IMR-90 (cell line): ENCODE data around the gene SLC25A26. TPM values are rescaled to one million over a fixed set of nuclear protein-coding genes. Genes with fewer than 3 reads are reported as not detected.

ENCODE experiments used
- ATAC-seq: fragments of 200-7000 bp; cut with Tn5 transposase; 2 replicates; pipeline ENCODE4 v1.9.1; 2020; ENCODE audit warnings: low read depth, mild to moderate bottlenecking, moderate library complexity
- BruUV-seq: library from RNA; stranded (reverse); fragments of 400-500 nt; replicated peaks from 2 replicates; lab custom pipeline; 2021; lab: Mats Ljungman, UMichigan
- CTCF ChIA-PET: fragments of 300-600 bp; formaldehyde crosslinking; extraction: SDS; loops from one replicate; lab custom pipeline; 2021; ENCODE audit warnings: antibody characterized with exemption; lab: Yijun Ruan, JAX
- POLR2A ChIA-PET: fragments of 300-600 bp; sonication (Branson Sonifier 250); formaldehyde crosslinking; loops from one replicate; lab custom pipeline; 2022; ENCODE audit warnings: antibody characterized with exemption; ENCODE audit not compliant: unreplicated experiment; lab: Charles Lee
- DNase-seq: peaks from one replicate; pipeline ENCODE4 v3.0.0; 2013
- H2AFZ ChIP-seq: replicated peaks from 2 replicates; pipeline ENCODE3; 2013; ENCODE audit warnings: low read length, mild to moderate bottlenecking; ENCODE audit not compliant: poor library complexity
- H2AK5ac ChIP-seq: 2 replicates; pipeline ENCODE4 v1.6.1; 2013; ENCODE audit warnings: low read depth, low read length, inconsistent platforms
- H2AK9ac ChIP-seq: replicated peaks from 2 replicates; pipeline ENCODE3; 2013; ENCODE audit warnings: mild to moderate bottlenecking, low read depth, low read length, moderate library complexity; ENCODE audit not compliant: poor library complexity
- H2BK120ac ChIP-seq: 2 replicates; pipeline ENCODE4 v1.6.1; 2013; ENCODE audit warnings: low read depth, low read length, inconsistent platforms
- H2BK15ac ChIP-seq: 3 replicates; pipeline ENCODE4 v1.6.1; 2013; ENCODE audit warnings: low read depth, low read length, inconsistent platforms
- H2BK20ac ChIP-seq: 2 replicates; pipeline ENCODE4 v1.6.1; 2013; ENCODE audit warnings: low read depth, mild to moderate bottlenecking, inconsistent platforms, low read length, moderate library complexity
- H2BK5ac ChIP-seq: 2 replicates; pipeline ENCODE4 v1.6.1; 2013; ENCODE audit warnings: mild to moderate bottlenecking, low read depth, low read length, inconsistent platforms; ENCODE audit not compliant: poor library complexity, severe bottlenecking
- H3K14ac ChIP-seq: replicated peaks from 2 replicates; pipeline ENCODE4 v1.6.1; 2013; ENCODE audit warnings: low read depth, low read length, inconsistent platforms
- H3K18ac ChIP-seq: 2 replicates; pipeline ENCODE4 v1.6.1; 2013; ENCODE audit warnings: low read depth, low read length, control low read depth
- H3K23ac ChIP-seq: 2 replicates; pipeline ENCODE4 v1.6.1; 2013; ENCODE audit warnings: low read depth, low read length, inconsistent platforms
- H3K27ac ChIP-seq: 2 replicates; pipeline ENCODE4 v1.5.1; 2013; ENCODE audit warnings: mild to moderate bottlenecking, control low read depth, low read length; ENCODE audit not compliant: insufficient read depth
- H3K27me3 ChIP-seq: 2 replicates; pipeline ENCODE4 v1.6.1; 2013; ENCODE audit warnings: low read length; ENCODE audit not compliant: control insufficient read depth, insufficient read depth
- H3K36me3 ChIP-seq: 2 replicates; pipeline ENCODE4 v1.6.1; 2013; ENCODE audit warnings: low read length, mixed read lengths; ENCODE audit not compliant: control insufficient read depth, insufficient read depth
- H3K4ac ChIP-seq: 2 replicates; pipeline ENCODE4 v1.6.1; 2013; ENCODE audit warnings: low read depth, low read length, inconsistent platforms
- H3K4me1 ChIP-seq: 2 replicates; pipeline ENCODE4 v1.6.1; 2013; ENCODE audit warnings: low read length, mixed read lengths; ENCODE audit not compliant: control insufficient read depth, insufficient read depth
- H3K4me2 ChIP-seq: 2 replicates; pipeline ENCODE4 v1.6.1; 2013; ENCODE audit warnings: low read depth, mild to moderate bottlenecking, control low read depth, low read length, moderate library complexity
- H3K4me3 ChIP-seq: 2 replicates; pipeline ENCODE4 v1.5.1; 2013; ENCODE audit warnings: low read depth, mild to moderate bottlenecking, control low read depth, low read length, moderate library complexity; ENCODE audit not compliant: insufficient read depth
- H3K56ac ChIP-seq: 2 replicates; pipeline ENCODE4 v1.6.1; 2013; ENCODE audit warnings: low read length, inconsistent platforms; ENCODE audit not compliant: insufficient read depth; ENCODE audit errors: extremely low read depth
- H3K79me1 ChIP-seq, 2 experiments: 2 replicates each; pipeline ENCODE4 v1.6.1; 2013; ENCODE audit warnings: low read length in 2 of 2, inconsistent platforms in 1 of 2, low read depth in 1 of 2
- H3K9ac ChIP-seq: 2 replicates; pipeline ENCODE4 v1.6.1; 2013; ENCODE audit warnings: low read depth, low read length, control low read depth
- H3K9me1 ChIP-seq: 2 replicates; pipeline ENCODE4 v1.6.1; 2013; ENCODE audit warnings: low read length, inconsistent platforms; ENCODE audit not compliant: insufficient read depth
- H3K9me3 ChIP-seq: 2 replicates; pipeline ENCODE4 v1.6.1; 2013; ENCODE audit warnings: low read length; ENCODE audit not compliant: control insufficient read depth, insufficient read depth
- H4K20me1 ChIP-seq: 2 replicates; pipeline ENCODE4 v1.6.1; 2013; ENCODE audit warnings: low read length, inconsistent platforms; ENCODE audit not compliant: insufficient read depth
- H4K5ac ChIP-seq: 2 replicates; pipeline ENCODE4 v1.6.1; 2013; ENCODE audit warnings: mild to moderate bottlenecking, low read depth, low read length, control low read depth
- H4K8ac ChIP-seq, 2 experiments: 2 replicates each; pipeline ENCODE4 v1.6.1; 2013; ENCODE audit warnings: low read depth in 2 of 2, low read length in 2 of 2, control low read depth in 1 of 2, inconsistent platforms in 1 of 2
- H4K91ac ChIP-seq: 2 replicates; pipeline ENCODE4 v1.6.1; 2013; ENCODE audit warnings: low read depth, low read length, inconsistent platforms; ENCODE audit not compliant: insufficient read depth
- MAFK ChIP-seq: IDR thresholded peaks from 2 replicates; pipeline ENCODE4 v1.6.1; 2012; ENCODE audit warnings: low read depth, low read length, improper control_type of control experiment
- MXI1 ChIP-seq: IDR thresholded peaks from 2 replicates; pipeline ENCODE4 v1.6.1; 2012; ENCODE audit warnings: low read depth, mild to moderate bottlenecking, low read length, moderate library complexity, borderline replicate concordance
- POLR2A ChIP-seq: IDR thresholded peaks from 2 replicates; pipeline ENCODE4 v1.6.1; 2012; ENCODE audit warnings: mild to moderate bottlenecking, low read depth, low read length
- RAD21 ChIP-seq: IDR thresholded peaks from 2 replicates; pipeline ENCODE4 v1.6.1; 2012; ENCODE audit warnings: low read length, improper control_type of control experiment
- RFX5 ChIP-seq: IDR thresholded peaks from 2 replicates; pipeline ENCODE4 v1.8.0; 2012; ENCODE audit warnings: low read depth, mild to moderate bottlenecking, low read length, moderate library complexity
- SMC3 ChIP-seq: fragments of 150-350 bp; IDR thresholded peaks from 2 replicates; pipeline ENCODE4 v1.6.1; 2016; ENCODE audit warnings: low read depth, mild to moderate bottlenecking, antibody characterized with exemption, low read length, moderate library complexity
- WGBS, 2 experiments: methylation state at CpG; one replicate each; pipeline versions ENCODE4 v1.1.5 to v1.1.7; 2013; ENCODE audit warnings: missing lambda C conversion rate in 2 of 2; ENCODE audit not compliant: insufficient read length in 1 of 2; ENCODE audit errors: extremely low coverage in 2 of 2; 5-methylcytosine and 5-hydroxymethylcytosine counted together
- dilution Hi-C: fragments of 300-500 bp; cut with HindIII; formaldehyde crosslinking; loops from one replicate; pipeline ENCODE4 v1.14.3; 2018; ENCODE audit warnings: low sequenced_read_pairs; ENCODE audit not compliant: unreplicated experiment
- in situ Hi-C: fragments of 300-500 bp; cut with MboI; formaldehyde crosslinking; loops from 3 replicates; pipeline ENCODE4 v1.14.3; 2019; ENCODE audit warnings: low sequenced_read_pairs, inconsistent platforms, mixed read lengths
- intact Hi-C: fragments of 100-400 bp; cut with micrococcal nuclease; formaldehyde crosslinking; loops from 2 replicates; pipeline ENCODE4 v1.10.0; 2022
- polyA plus RNA-seq, 3 experiments: library from polyadenylated mRNA; depleted of rRNA; stranded (reverse); fragments of >200 nt; gene quantifications; 2 replicates each; pipeline ENCODE4 v1.2.3, GENCODE V29; 2012; ENCODE audit warnings: low replicate concordance in 1 of 3
- total RNA-seq: library from RNA; depleted of rRNA; stranded (reverse); fragments of >200 nt; gene quantifications from 2 replicates; pipeline ENCODE4 v1.2.3, GENCODE V29; 2012
- TF ChIP-seq, protein P1 (sequence below): conservative IDR thresholded peaks from 2 replicates; pipeline ENCODE4 v1.5.1; 2012; ENCODE audit warnings: mild to moderate bottlenecking, low read depth, low read length, improper control_type of control experiment
- TF ChIP-seq, protein P2 (sequence below): fragments of 150-350 bp; IDR thresholded peaks from 2 replicates; pipeline ENCODE4 v1.6.1; 2016; ENCODE audit warnings: low read depth, mild to moderate bottlenecking, low read length, moderate library complexity, borderline replicate concordance

SLC25A26 gene
- total and polyA plus RNA-seq, 2 of the 4 experiments (the other 2 are of a cell fraction), result 10.9 to 12.7 TPM

DNA sequence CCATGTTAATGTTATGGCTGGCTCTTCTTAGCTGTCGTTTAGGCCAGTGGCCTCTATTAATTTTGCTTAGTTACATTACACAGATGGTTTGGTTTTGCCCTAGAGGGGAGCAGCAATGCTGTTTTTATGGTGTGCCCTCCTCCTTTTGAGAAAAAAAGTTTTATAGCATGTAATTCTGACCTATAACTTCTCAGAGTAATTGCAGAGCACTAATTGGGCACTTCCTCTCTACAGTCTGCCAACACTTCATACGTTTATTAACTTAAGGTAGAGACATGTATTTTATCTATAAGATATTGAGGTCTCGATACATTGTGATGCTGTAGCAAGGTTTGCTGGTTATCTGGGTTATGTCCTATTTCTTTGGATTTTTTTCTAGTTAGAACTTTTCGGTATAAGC is 12.2 kb downstream of the SLC25A26 start:
- Histone ChIP-seq H4K5ac (no peak overlapping the region), H4K91ac (no peak overlapping the region), H2AFZ (no peak overlapping the region), H3K4me3 (no peak overlapping the region), H3K4me1 (no peaks in the 10 kb centered on the region), H3K4me2 (no peak overlapping the region), H3K56ac (no peak overlapping the region), H2AK5ac (no peak overlapping the region), H3K4ac (no peak overlapping the region), H3K9me3 (no peaks in the 10 kb centered on the region), H3K27me3 (no peaks in the 10 kb centered on the region), H3K27ac (no peak overlapping the region), H3K36me3 (no peaks in the 10 kb centered on the region), H3K14ac (no peak overlapping the region), H2BK20ac (no peak overlapping the region), H3K23ac (no peak overlapping the region), H2BK15ac (no peak overlapping the region), H4K8ac (no peak overlapping the region), H4K20me1 (no peaks in the 10 kb centered on the region), H2BK120ac (no peak overlapping the region), H2BK5ac (no peak overlapping the region), H3K18ac (no peak overlapping the region), H2AK9ac (no peak overlapping the region), H3K79me1 (peaks cover 0 to 14% of the 10 kb centered on the region in 2 experiments; a peak in 2 of 4 replicates), H3K9me1 (0 out of 2 replicates have a peak, but pooled peaks cover 2% of the 10 kb centered on the region), H3K9ac (no peak overlapping the region)
- TF ChIP-seq, protein P1, sequence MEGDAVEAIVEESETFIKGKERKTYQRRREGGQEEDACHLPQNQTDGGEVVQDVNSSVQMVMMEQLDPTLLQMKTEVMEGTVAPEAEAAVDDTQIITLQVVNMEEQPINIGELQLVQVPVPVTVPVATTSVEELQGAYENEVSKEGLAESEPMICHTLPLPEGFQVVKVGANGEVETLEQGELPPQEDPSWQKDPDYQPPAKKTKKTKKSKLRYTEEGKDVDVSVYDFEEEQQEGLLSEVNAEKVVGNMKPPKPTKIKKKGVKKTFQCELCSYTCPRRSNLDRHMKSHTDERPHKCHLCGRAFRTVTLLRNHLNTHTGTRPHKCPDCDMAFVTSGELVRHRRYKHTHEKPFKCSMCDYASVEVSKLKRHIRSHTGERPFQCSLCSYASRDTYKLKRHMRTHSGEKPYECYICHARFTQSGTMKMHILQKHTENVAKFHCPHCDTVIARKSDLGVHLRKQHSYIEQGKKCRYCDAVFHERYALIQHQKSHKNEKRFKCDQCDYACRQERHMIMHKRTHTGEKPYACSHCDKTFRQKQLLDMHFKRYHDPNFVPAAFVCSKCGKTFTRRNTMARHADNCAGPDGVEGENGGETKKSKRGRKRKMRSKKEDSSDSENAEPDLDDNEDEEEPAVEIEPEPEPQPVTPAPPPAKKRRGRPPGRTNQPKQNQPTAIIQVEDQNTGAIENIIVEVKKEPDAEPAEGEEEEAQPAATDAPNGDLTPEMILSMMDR, result no peak
- TF ChIP-seq SMC3 (no peak), POLR2A (no peak), MXI1 (no peak), RFX5 (no peak), MAFK (no peak), RAD21 (no peak)
- TF ChIP-seq, protein P2, sequence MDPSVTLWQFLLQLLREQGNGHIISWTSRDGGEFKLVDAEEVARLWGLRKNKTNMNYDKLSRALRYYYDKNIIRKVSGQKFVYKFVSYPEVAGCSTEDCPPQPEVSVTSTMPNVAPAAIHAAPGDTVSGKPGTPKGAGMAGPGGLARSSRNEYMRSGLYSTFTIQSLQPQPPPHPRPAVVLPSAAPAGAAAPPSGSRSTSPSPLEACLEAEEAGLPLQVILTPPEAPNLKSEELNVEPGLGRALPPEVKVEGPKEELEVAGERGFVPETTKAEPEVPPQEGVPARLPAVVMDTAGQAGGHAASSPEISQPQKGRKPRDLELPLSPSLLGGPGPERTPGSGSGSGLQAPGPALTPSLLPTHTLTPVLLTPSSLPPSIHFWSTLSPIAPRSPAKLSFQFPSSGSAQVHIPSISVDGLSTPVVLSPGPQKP, result no peak
- dilution Hi-C loops (no loop called here), intact Hi-C loops (no loop called here), in situ Hi-C loops (no loop called here)
- DNase-seq, result no peak
- ChIA-PET CTCF (no interaction called here), POLR2A (no interaction called here)
- ATAC-seq, result no peak
- no CpG with 5 or more reads among the region's 4 CpGs for WGBS, 2 experiments
- no TSS peak for BruUV-seq
